Tibial nerve (tissue), 4 donors: Measurements from ENCODE around the gene IL1RL1. TPM values are rescaled to one million over a fixed set of nuclear protein-coding genes. Genes with fewer than 3 reads are reported as not detected.
A peak's percentile ranks its signal among the peaks of the same experiment; 100 is the strongest.

Source experiments
- DNase-seq, 2 donors: peaks; one replicate each; pipeline ENCODE4 v3.0.0-alpha.2; 2019; ENCODE audit warnings: low spot score in 2 of 2
- H3K27ac ChIP-seq, 4 donors: fragments of 200-600 bp; sonication (generic) in 3 of 4; one replicate each; pipeline ENCODE4 v1.5.1; 2017 to 2019; ENCODE audit warnings: mild to moderate bottlenecking in 1 of 4
- H3K27me3 ChIP-seq, 2 donors: fragments of 200-600 bp; sonication (generic) in 1 of 2; one replicate each; pipeline versions ENCODE4 v1.5.1 to v1.6.0; 2017 to 2019
- H3K36me3 ChIP-seq, 3 donors: fragments of 200-600 bp; sonication (generic); one replicate each; pipeline ENCODE4 v1.5.1; 2018 to 2019
- H3K4me1 ChIP-seq, 4 donors: fragments of 200-600 bp; sonication (generic) in 3 of 4; one replicate each; pipeline ENCODE4 v1.5.1; 2017 to 2019
- H3K4me3 ChIP-seq, 4 donors: fragments of 200-600 bp; sonication (generic) in 3 of 4; one replicate each; pipeline ENCODE4 v1.5.1; 2017 to 2019; ENCODE audit warnings: mild to moderate bottlenecking in 1 of 4, moderate library complexity in 1 of 4
- H3K9me3 ChIP-seq, 4 donors: fragments of 200-600 bp; sonication (generic) in 3 of 4; one replicate each; pipeline ENCODE4 v1.5.1; 2017 to 2019
- EP300 ChIP-seq, 2 donors: sonication (generic); formaldehyde crosslinking; IDR thresholded peaks; one replicate each; pipeline ENCODE4 v1.6.1; 2017; ENCODE audit warnings: antibody characterized with exemption in 2 of 2, mild to moderate bottlenecking in 1 of 2
- POLR2A ChIP-seq, 2 donors: fragments of 450-650 bp; IDR thresholded peaks; one replicate each; pipeline ENCODE4 v1.6.1; 2017; ENCODE audit warnings: antibody characterized with exemption in 2 of 2, mild to moderate bottlenecking in 2 of 2, moderate library complexity in 2 of 2
- WGBS, 2 donors: methylation state at CpG; one replicate each; pipeline ENCODE4 v1.1.5; 2018; 5-methylcytosine and 5-hydroxymethylcytosine counted together
- total RNA-seq, 4 donors: library from RNA; depleted of rRNA; stranded (reverse); fragments of >200 nt; gene quantifications; one replicate each; pipeline ENCODE4 v1.1.0, GENCODE V29; 2016
- TF ChIP-seq, protein P1 (sequence below), 5 experiments: fragments of 200-600 bp in 3 of 5; fragments of 450-650 bp in 2 of 5; sonication (generic) in 3 of 5; IDR thresholded peaks; one replicate each; pipeline ENCODE4 v1.5.1; 2016 to 2019; ENCODE audit warnings: antibody characterized with exemption in 5 of 5, mild to moderate bottlenecking in 3 of 5, moderate library complexity in 2 of 5

The IL1RL1 gene
- total RNA-seq, 4 donors from 2014 or later: 3.9 to 17.7 (median 6.9) TPM

DNA sequence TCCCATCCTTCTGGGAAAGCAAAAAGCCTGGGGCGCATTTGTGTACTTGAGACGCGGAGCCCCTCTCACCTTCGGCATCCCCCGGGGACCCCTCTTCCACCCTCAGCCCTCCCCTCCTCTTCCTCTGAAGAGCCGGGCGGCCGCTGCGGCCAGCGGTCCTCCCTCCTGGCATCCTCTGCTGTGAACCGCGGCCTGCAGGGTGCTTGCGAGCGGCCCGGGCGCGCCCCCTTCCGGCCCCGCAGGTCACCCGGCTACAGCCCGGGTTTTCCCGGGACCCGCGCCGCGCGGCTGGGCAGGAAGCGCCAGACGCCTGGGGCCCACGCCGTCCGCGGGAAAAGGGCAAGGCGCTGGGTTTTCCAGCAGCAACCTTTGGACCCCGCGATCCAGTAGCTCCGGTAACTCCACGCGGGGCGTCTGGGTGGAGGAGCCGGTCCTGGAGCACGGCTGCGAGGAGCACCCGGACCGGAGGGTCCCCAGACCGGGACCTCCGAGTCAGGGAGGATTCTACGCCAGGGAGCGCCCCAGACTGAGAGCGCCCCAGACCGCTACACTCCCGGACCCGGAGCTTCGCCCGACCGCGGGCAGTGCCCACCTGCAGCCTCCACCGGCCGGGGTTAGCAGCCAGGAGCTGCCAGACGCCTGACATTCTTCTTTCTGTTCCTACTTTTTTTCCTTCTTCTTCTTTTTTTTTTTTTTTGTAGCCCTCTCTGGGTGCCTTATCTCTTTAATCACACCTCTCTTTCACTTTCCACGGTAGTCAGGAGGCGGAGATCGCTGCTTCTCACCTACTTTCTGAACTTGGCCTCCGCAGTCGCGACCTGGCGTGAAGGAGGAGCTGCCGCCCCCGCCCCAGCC lies 44.4 kb downstream of the IL1RL1 start, which contains the start of gene IL18R1:
IL18R1 (plus strand) TSS at position 271 of the 855 bp plus-strand sequence. CDS start 6,865 bp downstream, outside the sequence.
- Histone ChIP-seq H3K27me3 (no peaks in the 10 kb centered on the region), H3K9me3 (no peaks in the 10 kb centered on the region), H3K4me3 (peak within 1 kb of the TSS; percentile 35 to 72 (median 57)), H3K36me3 (no peaks in the 10 kb centered on the region), H3K27ac (peak within 1 kb of the TSS; percentile 4 to 77 (median 62)), H3K4me1 (peaks cover 0 to 6% (median 0%) of the 10 kb centered on the region in 4 donors)
- DNase-seq: peak; percentile 48 to 55
- TF ChIP-seq, protein P1, sequence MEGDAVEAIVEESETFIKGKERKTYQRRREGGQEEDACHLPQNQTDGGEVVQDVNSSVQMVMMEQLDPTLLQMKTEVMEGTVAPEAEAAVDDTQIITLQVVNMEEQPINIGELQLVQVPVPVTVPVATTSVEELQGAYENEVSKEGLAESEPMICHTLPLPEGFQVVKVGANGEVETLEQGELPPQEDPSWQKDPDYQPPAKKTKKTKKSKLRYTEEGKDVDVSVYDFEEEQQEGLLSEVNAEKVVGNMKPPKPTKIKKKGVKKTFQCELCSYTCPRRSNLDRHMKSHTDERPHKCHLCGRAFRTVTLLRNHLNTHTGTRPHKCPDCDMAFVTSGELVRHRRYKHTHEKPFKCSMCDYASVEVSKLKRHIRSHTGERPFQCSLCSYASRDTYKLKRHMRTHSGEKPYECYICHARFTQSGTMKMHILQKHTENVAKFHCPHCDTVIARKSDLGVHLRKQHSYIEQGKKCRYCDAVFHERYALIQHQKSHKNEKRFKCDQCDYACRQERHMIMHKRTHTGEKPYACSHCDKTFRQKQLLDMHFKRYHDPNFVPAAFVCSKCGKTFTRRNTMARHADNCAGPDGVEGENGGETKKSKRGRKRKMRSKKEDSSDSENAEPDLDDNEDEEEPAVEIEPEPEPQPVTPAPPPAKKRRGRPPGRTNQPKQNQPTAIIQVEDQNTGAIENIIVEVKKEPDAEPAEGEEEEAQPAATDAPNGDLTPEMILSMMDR (IDR thresholded peaks at IDR 0.05): peak; percentile 81 to 89 (median 88)
- peak in 1 of 2 donors; percentile 15 for TF ChIP-seq POLR2A (IDR thresholded peaks at IDR 0.05)
- peak in 1 of 2 donors; percentile 48 for TF ChIP-seq EP300 (IDR thresholded peaks at IDR 0.05)
- WGBS, 2 donors: 3 to 5% methylated on average over 31 to 48 of the region's 69 CpGs

GRCh38 chr2:102356381-102356712 lies 45.0 kb downstream of the IL1RL1 start:
- TF ChIP-seq, protein P1 (IDR thresholded peaks at IDR 0.05): no peak
- no peak for TF ChIP-seq EP300 (IDR thresholded peaks at IDR 0.05)
- no peak for TF ChIP-seq POLR2A (IDR thresholded peaks at IDR 0.05)
- Histone ChIP-seq H3K9me3 (no peaks in the 10 kb centered on the region), H3K4me3 (peak overlapping the region; percentile 35 to 72 (median 57)), H3K27ac (peak overlapping the region in 2 of 4 donors; percentile 62 to 77), H3K27me3 (no peaks in the 10 kb centered on the region), H3K36me3 (no peaks in the 10 kb centered on the region), H3K4me1 (peaks cover 0 to 6% (median 0%) of the 10 kb centered on the region in 4 donors)
- WGBS, 2 donors: 24 to 31% methylated on average over 7 of the region's 7 CpGs
- no peak for DNase-seq

DNA sequence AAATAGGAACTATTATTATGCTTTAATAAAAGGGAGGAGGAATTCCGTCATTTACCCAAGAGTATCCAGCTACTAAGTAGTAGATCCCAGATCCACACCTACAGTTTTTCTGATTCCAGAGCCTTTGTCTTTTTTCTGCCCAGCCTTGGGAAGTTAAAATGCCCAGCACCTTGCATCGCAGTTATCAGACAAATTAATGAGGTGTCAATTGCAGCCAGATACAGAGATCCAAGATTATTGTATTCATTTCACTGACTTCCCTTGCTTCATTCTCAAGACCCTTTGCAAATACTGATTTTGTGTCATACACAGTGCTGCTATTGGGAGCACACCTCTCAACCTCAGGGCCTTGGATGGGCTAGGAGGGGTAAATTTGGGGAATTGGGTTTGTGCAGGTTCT lies 45.4 kb downstream of the IL1RL1 start:
- Histone ChIP-seq H3K36me3 (no peaks in the 10 kb centered on the region), H3K4me1 (peaks cover 0 to 6% (median 0%) of the 10 kb centered on the region in 4 donors), H3K27ac (no peak overlapping the region), H3K9me3 (no peaks in the 10 kb centered on the region), H3K4me3 (peak overlapping the region in 1 of 4 donors; percentile 72), H3K27me3 (no peaks in the 10 kb centered on the region)
- WGBS, 2 donors: 76 to 87% methylated on average over 2 of the region's 2 CpGs
- no peak for DNase-seq
- TF ChIP-seq POLR2A (IDR thresholded peaks at IDR 0.05): no peak
- TF ChIP-seq EP300 (IDR thresholded peaks at IDR 0.05): no peak
- TF ChIP-seq, protein P1 (IDR thresholded peaks at IDR 0.05): no peak

DNA sequence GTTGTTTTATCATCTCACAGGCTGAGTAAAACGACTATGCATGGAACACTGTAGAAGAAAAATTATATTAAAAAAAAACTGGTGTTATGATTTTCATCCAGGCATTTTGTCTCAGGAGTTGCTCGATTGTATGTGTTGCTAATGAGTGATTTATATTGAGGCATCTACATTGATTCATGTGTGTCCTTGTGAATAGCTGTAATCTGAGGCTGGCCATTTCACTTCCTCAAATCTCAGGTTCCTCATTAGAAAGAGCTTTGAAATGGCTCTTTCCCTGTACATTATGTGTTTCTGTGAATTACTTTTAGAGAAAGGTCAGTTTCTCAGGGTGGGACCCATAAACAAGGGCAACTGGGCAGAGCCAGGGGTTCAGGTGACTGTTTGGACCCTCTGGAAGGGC lies 46.6 kb downstream of the IL1RL1 start:
- no peaks in the 10 kb centered on the region for H3K36me3 ChIP-seq
- no peaks in the 10 kb centered on the region for H3K9me3 ChIP-seq
- H3K27me3 ChIP-seq: no peaks in the 10 kb centered on the region
- peaks cover 0 to 6% (median 0%) of the 10 kb centered on the region in 4 donors for H3K4me1 ChIP-seq
- TF ChIP-seq EP300 (IDR thresholded peaks at IDR 0.05) (no peak), POLR2A (IDR thresholded peaks at IDR 0.05) (no peak)
- TF ChIP-seq, protein P1 (IDR thresholded peaks at IDR 0.05): no peak
- H3K4me3 ChIP-seq: no peak overlapping the region
- no peak overlapping the region for H3K27ac ChIP-seq
- DNase-seq: no peak
- WGBS, 2 donors: 62 to 63% methylated on average over 2 of the region's 2 CpGs

GRCh38 chr2:102358496-102358895 lies 47.1 kb downstream of the IL1RL1 start:
- 93 to 95% methylated on average over 8 of the region's 8 CpGs for WGBS, 2 donors
- no peak for DNase-seq
- TF ChIP-seq EP300 (IDR thresholded peaks at IDR 0.05): no peak
- TF ChIP-seq, protein P1 (IDR thresholded peaks at IDR 0.05): no peak
- no peak for TF ChIP-seq POLR2A (IDR thresholded peaks at IDR 0.05)
- Histone ChIP-seq H3K4me3 (no peak overlapping the region), H3K36me3 (no peaks in the 10 kb centered on the region), H3K9me3 (no peaks in the 10 kb centered on the region), H3K4me1 (peaks cover 0 to 6% (median 0%) of the 10 kb centered on the region in 4 donors), H3K27me3 (no peaks in the 10 kb centered on the region), H3K27ac (no peak overlapping the region)
